NOMO-1 (cell line): Measurements from ENCODE around the gene BMP6.

ENCODE experiments used
- DNase-seq, 2 experiments: peaks; one replicate each; lab custom pipeline; 2025; ENCODE audit not compliant: unreplicated experiment in 2 of 2; lab: John Stamatoyannopoulos, UW

BMP6 gene

GRCh38 chr6:7747016-7747415 is 21.1 kb downstream of the BMP6 start:
- DNase-seq = no peak

GRCh38 chr6:7747433-7747832 is 21.5 kb downstream of the BMP6 start:
- no peak for DNase-seq

- no peak for DNase-seq
Measured at GRCh38 chr6:7747901-7748504, 22.1 kb downstream of the BMP6 start.

GRCh38 chr6:7749478-7749877 is 23.6 kb downstream of the BMP6 start:
- DNase-seq = no peak

- DNase-seq = peak; percentile 21 to 74
Measured at GRCh38 chr6:7750197-7750596, 24.3 kb downstream of the BMP6 start.

- DNase-seq = no peak
Measured at GRCh38 chr6:7758456-7758855, 32.6 kb downstream of the BMP6 start.

- DNase-seq = no peak
Measured at GRCh38 chr6:7759320-7759719, 33.4 kb downstream of the BMP6 start.

- no peak for DNase-seq
Measured at GRCh38 chr6:7761051-7761450, 35.2 kb downstream of the BMP6 start.

GRCh38 chr6:7762760-7763159 is 36.9 kb downstream of the BMP6 start:
- no peak for DNase-seq

- DNase-seq = no peak
Measured at GRCh38 chr6:7763881-7764280, 38.0 kb downstream of the BMP6 start.

GRCh38 chr6:7765575-7766325 is 39.9 kb downstream of the BMP6 start:
- no peak for DNase-seq

GRCh38 chr6:7769702-7770101 is 43.8 kb downstream of the BMP6 start:
- DNase-seq = no peak

GRCh38 chr6:7770111-7770510 is 44.2 kb downstream of the BMP6 start:
- DNase-seq = no peak

- no peak for DNase-seq
Measured at GRCh38 chr6:7770601-7771000, 44.7 kb downstream of the BMP6 start.

GRCh38 chr6:7773322-7773721 is 47.4 kb downstream of the BMP6 start:
- DNase-seq = no peak

- DNase-seq = no peak
Measured at GRCh38 chr6:7773914-7774313, 48.0 kb downstream of the BMP6 start.

GRCh38 chr6:7776509-7776908 is 50.6 kb downstream of the BMP6 start:
- no peak for DNase-seq

- no peak for DNase-seq
Measured at GRCh38 chr6:7777074-7777473, 51.2 kb downstream of the BMP6 start.

GRCh38 chr6:7781240-7781639 is 55.3 kb downstream of the BMP6 start:
- DNase-seq = no peak

GRCh38 chr6:7784248-7784647 is 58.3 kb downstream of the BMP6 start:
- no peak for DNase-seq

- DNase-seq = peak; percentile 34 to 76
Measured at GRCh38 chr6:7784706-7785105, 58.8 kb downstream of the BMP6 start.

- DNase-seq = no peak
Measured at GRCh38 chr6:7785243-7786035, 59.5 kb downstream of the BMP6 start.
